Measurements from ENCODE around the gene CRBN.
A peak's percentile ranks its signal among the peaks of the same experiment; 100 is the strongest.

Gene CRBN

GRCh38 chr3:3160826-3161225 lies 18.7 kb downstream of the CRBN start:
- no peak overlapping the region for H3K4me3 Mint-ChIP-seq
- peak overlapping the region; percentile 52 for H3K27ac Mint-ChIP-seq (ENCODE audit: low read depth)

GRCh38 chr3:3157484-3157883 lies 22.0 kb downstream of the CRBN start:
- Mint-ChIP-seq H3K36me3 (ENCODE audit: insufficient read depth) (peaks cover 57% of the 10 kb centered on the region), H3K4me3 (no peak overlapping the region), H3K27me3 (no peaks in the 10 kb centered on the region), H3K27ac (ENCODE audit: low read depth) (no peak overlapping the region), H3K9me3 (no peaks in the 10 kb centered on the region), H3K4me1 (peaks cover 49% of the 10 kb centered on the region)
- no peak for ATAC-seq (replicated peaks; ENCODE audit: extremely low read depth, poor library complexity, severe bottlenecking)
- no peak for DNase-seq (ENCODE audit: low spot score in 2 of 2)

More at GRCh38 chr3:3160826-3161225, 18.7 kb downstream of the CRBN start:
- DNase-seq (ENCODE audit: low spot score in 2 of 2) (no peak), ATAC-seq (replicated peaks; ENCODE audit: extremely low read depth, poor library complexity, severe bottlenecking) (no peak)
- Mint-ChIP-seq H3K36me3 (ENCODE audit: insufficient read depth) (peaks cover 59% of the 10 kb centered on the region), H3K4me1 (peaks cover 51% of the 10 kb centered on the region), H3K9me3 (no peaks in the 10 kb centered on the region), H3K27me3 (no peaks in the 10 kb centered on the region)

DNA sequence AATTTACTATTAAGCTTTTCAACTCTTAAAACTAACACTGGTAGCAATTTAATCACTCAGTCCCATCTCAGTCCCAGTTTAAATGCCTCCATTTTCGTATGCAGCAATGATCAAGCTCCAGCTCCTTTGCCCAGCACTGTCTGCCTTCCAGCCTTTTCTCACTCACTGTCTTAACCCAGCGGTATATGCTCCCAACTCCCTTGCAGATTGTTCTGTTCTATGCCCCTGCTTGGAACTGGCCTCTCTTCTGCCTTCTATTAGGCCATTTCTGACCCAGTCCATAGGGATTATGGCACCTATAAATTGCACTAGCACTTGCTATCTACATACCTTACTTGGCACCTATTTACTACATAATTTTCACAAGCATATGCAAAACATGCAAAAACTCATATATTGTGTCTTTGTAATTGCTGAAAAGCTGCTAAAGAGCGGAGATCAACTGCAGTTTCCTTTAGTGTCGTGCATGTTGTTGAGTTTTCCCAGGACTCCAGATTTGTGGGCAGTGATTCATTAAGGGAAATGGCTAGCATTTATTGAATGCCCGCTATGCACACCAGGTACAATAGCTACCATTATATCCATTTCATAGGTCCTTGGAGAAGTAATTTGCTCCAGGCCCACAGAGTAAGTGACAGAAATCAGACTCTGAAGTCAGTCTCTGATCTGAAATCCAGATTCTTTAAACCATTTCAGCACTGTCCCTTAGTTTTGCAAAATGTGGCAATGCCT lies 24.4 kb downstream of the CRBN start:
- peaks cover 66% of the 10 kb centered on the region for H3K36me3 Mint-ChIP-seq (ENCODE audit: insufficient read depth)
- H3K4me1 Mint-ChIP-seq: peaks cover 36% of the 10 kb centered on the region
- peak overlapping the region; percentile 83 for H3K27ac Mint-ChIP-seq (ENCODE audit: low read depth)
- H3K27me3 Mint-ChIP-seq: no peaks in the 10 kb centered on the region
- ATAC-seq (replicated peaks; ENCODE audit: extremely low read depth, poor library complexity, severe bottlenecking) (no peak), DNase-seq (ENCODE audit: low spot score in 2 of 2) (no peak)
- no peak overlapping the region for H3K4me3 Mint-ChIP-seq
- H3K9me3 Mint-ChIP-seq: no peaks in the 10 kb centered on the region

DNA sequence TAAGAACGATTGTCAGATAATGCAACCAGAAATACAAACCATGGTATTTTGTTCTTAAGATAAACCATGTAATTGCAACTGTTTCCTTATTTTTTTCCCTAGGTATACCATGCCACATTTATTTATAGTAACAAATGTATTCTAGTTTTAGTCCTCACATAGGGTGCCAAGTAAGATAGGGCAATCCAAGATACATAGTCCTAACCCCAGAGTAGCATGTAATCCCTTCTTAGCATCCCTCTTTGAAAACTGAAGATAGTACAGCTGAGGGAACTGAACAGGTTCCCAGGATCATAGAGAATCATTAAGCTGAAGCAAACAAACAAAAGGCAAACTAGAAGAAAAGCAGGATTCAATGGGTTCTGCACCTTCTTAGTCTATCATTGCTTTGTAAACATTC lies 28.0 kb downstream of the CRBN start:
- Mint-ChIP-seq H3K4me1 (peaks cover 16% of the 10 kb centered on the region), H3K9me3 (no peaks in the 10 kb centered on the region), H3K27me3 (no peaks in the 10 kb centered on the region), H3K27ac (ENCODE audit: low read depth) (peak overlapping the region; percentile 83), H3K36me3 (ENCODE audit: insufficient read depth) (peaks cover 71% of the 10 kb centered on the region), H3K4me3 (no peak overlapping the region)
- DNase-seq (ENCODE audit: low spot score in 2 of 2) (no peak), ATAC-seq (replicated peaks; ENCODE audit: extremely low read depth, poor library complexity, severe bottlenecking) (no peak)

DNA sequence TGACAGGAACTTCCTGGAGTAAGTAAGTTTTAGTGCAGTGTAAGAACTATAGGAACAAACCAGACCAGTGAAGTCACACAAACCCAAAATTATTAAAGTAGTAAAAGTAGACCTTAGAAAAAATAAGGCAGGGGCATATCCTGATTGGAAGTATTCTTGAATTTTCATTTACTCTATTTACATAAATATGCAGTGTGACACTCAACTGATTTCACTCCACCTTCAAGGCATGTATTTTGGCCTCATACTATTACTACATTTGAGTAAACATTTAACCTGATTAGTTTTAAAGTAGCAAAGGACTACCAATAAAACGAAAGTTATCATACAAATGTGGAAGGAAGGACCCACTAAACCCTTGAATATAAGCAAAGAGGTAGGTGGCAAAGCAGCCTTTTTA lies 29.9 kb downstream of the CRBN start:
- no peak overlapping the region for H3K27ac Mint-ChIP-seq (ENCODE audit: low read depth)
- no peaks in the 10 kb centered on the region for H3K27me3 Mint-ChIP-seq
- peaks cover 14% of the 10 kb centered on the region for H3K4me1 Mint-ChIP-seq
- H3K4me3 Mint-ChIP-seq: no peak overlapping the region
- DNase-seq (ENCODE audit: low spot score in 2 of 2) (no peak), ATAC-seq (replicated peaks; ENCODE audit: extremely low read depth, poor library complexity, severe bottlenecking) (no peak)
- H3K36me3 Mint-ChIP-seq (ENCODE audit: insufficient read depth): peaks cover 74% of the 10 kb centered on the region
- H3K9me3 Mint-ChIP-seq: no peaks in the 10 kb centered on the region

- DNase-seq (ENCODE audit: low spot score in 2 of 2) (no peak), ATAC-seq (replicated peaks; ENCODE audit: extremely low read depth, poor library complexity, severe bottlenecking) (no peak)
- H3K4me3 Mint-ChIP-seq: no peak overlapping the region
- H3K4me1 Mint-ChIP-seq: peaks cover 14% of the 10 kb centered on the region
- H3K27ac Mint-ChIP-seq (ENCODE audit: low read depth): peak overlapping the region; percentile 60
- H3K27me3 Mint-ChIP-seq: no peaks in the 10 kb centered on the region
- peaks cover 77% of the 10 kb centered on the region for H3K36me3 Mint-ChIP-seq (ENCODE audit: insufficient read depth)
- H3K9me3 Mint-ChIP-seq: no peaks in the 10 kb centered on the region
Observed at GRCh38 chr3:3145831-3146230, 33.7 kb downstream of the CRBN start.

GRCh38 chr3:3141939-3142338 lies 37.6 kb downstream of the CRBN start:
- ATAC-seq (replicated peaks; ENCODE audit: extremely low read depth, poor library complexity, severe bottlenecking) (no peak), DNase-seq (ENCODE audit: low spot score in 2 of 2) (no peak)
- Mint-ChIP-seq H3K9me3 (no peaks in the 10 kb centered on the region), H3K4me1 (peaks cover 40% of the 10 kb centered on the region), H3K4me3 (no peak overlapping the region), H3K27me3 (no peaks in the 10 kb centered on the region), H3K36me3 (ENCODE audit: insufficient read depth) (peaks cover 72% of the 10 kb centered on the region), H3K27ac (ENCODE audit: low read depth) (peak overlapping the region; percentile 0)

GRCh38 chr3:3137526-3137925 lies 42.0 kb downstream of the CRBN start:
- no peak for DNase-seq (ENCODE audit: low spot score in 2 of 2)
- peaks cover 39% of the 10 kb centered on the region for H3K36me3 Mint-ChIP-seq (ENCODE audit: insufficient read depth)
- H3K27ac Mint-ChIP-seq (ENCODE audit: low read depth): peak overlapping the region; percentile 73
- ATAC-seq (replicated peaks; ENCODE audit: extremely low read depth, poor library complexity, severe bottlenecking): no peak
- H3K4me3 Mint-ChIP-seq: no peak overlapping the region
- no peaks in the 10 kb centered on the region for H3K27me3 Mint-ChIP-seq
- H3K4me1 Mint-ChIP-seq: peaks cover 43% of the 10 kb centered on the region
- no peaks in the 10 kb centered on the region for H3K9me3 Mint-ChIP-seq

DNA sequence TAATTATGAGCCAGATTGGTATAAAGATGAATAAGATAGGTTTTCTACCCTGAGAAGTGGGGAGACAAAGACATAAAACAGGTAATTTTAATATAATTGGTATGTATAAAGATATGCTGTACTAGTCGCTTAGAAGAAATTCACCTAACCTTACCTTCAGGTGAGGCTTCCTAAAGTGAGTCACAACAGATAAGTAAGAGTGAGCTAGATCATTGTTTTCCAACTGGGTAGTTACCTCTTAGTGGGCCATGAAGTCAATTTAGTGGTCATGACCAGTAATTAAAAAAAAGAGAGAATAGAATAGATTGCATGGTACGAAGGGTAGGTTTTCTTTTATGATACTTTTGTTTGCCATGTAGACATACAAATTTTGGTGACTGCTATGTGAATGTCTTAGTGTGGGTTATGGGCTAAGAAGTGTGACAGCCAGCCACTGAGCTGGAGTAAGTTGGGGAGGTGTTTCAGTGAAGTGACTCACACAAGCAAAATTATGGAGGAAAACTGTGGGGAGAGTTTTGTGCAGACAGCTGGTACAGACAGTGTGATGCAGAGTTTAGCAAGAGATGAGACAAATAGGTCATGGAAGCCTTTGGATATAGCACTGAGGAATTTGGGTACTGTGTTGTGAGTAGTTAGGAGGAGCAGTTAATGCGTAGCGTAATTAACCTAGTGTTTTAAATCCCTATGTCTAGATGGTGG lies 44.6 kb downstream of the CRBN start:
- H3K4me1 Mint-ChIP-seq: peaks cover 43% of the 10 kb centered on the region
- H3K4me3 Mint-ChIP-seq: no peak overlapping the region
- ATAC-seq (replicated peaks; ENCODE audit: extremely low read depth, poor library complexity, severe bottlenecking): no peak
- H3K9me3 Mint-ChIP-seq: no peaks in the 10 kb centered on the region
- peaks cover 30% of the 10 kb centered on the region for H3K36me3 Mint-ChIP-seq (ENCODE audit: insufficient read depth)
- DNase-seq (ENCODE audit: low spot score in 2 of 2): no peak
- no peaks in the 10 kb centered on the region for H3K27me3 Mint-ChIP-seq
- H3K27ac Mint-ChIP-seq (ENCODE audit: low read depth): peak overlapping the region; percentile 53

DNA sequence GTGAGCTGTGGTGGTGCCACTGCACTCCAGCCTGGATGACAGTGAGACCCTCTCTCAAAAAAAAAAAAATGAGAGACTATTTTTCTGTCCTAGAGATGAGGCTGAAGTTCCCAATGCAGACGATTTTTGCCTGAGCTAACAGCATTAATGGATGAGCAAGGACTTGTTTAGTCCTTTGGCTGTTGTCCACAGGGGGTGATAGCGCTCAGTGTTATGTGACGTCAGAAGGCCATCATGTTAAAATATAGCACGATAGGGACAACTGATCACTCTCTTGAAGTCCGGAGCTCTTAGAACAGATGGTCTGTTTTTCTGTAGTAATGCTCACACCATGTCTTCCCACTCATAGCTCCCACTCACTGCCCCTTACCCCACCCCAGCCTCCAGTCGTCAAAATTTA lies 46.0 kb downstream of the CRBN start:
- Mint-ChIP-seq H3K4me1 (peaks cover 44% of the 10 kb centered on the region), H3K27me3 (no peaks in the 10 kb centered on the region), H3K36me3 (ENCODE audit: insufficient read depth) (peaks cover 21% of the 10 kb centered on the region), H3K27ac (ENCODE audit: low read depth) (no peak overlapping the region), H3K9me3 (no peaks in the 10 kb centered on the region), H3K4me3 (no peak overlapping the region)
- DNase-seq (ENCODE audit: low spot score in 2 of 2): no peak
- no peak for ATAC-seq (replicated peaks; ENCODE audit: extremely low read depth, poor library complexity, severe bottlenecking)

GRCh38 chr3:3129579-3129978 lies 49.9 kb downstream of the CRBN start:
- Mint-ChIP-seq H3K4me1 (peaks cover 34% of the 10 kb centered on the region), H3K27ac (ENCODE audit: low read depth) (no peak overlapping the region), H3K27me3 (no peaks in the 10 kb centered on the region), H3K36me3 (ENCODE audit: insufficient read depth) (peaks cover 36% of the 10 kb centered on the region), H3K4me3 (peak overlapping the region; percentile 13), H3K9me3 (no peaks in the 10 kb centered on the region)
- ATAC-seq (replicated peaks; ENCODE audit: extremely low read depth, poor library complexity, severe bottlenecking) (no peak), DNase-seq (ENCODE audit: low spot score in 2 of 2) (no peak)

DNA sequence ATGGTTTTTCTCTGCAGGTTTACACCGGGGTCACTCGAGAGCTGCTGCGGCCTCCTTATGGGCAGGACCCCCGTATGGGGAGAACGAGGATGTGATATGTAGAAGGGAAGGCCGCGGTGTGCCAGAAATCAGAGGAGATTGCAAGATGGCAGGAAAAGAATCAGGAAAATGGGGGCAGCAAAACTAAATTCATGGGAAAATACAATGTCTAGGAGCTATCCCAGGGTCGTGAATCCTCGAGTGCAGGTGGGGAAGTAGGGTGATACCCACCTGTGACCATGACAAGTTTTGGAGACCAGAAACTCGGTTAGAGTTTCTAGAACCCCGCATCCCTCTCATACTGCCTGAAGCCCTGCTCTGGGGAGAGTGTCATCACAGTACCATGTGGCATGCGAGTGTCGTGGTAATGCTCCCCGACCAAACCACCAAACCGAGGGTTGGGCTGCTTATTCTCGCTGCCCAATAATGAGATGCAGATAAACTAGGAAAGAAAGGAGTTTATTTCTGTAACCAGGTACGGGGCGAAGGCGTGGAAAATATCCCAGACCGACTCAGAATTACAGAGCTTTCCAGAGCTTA lies 52.0 kb downstream of the CRBN start:
- H3K36me3 Mint-ChIP-seq (ENCODE audit: insufficient read depth): peaks cover 36% of the 10 kb centered on the region
- ATAC-seq (replicated peaks; ENCODE audit: extremely low read depth, poor library complexity, severe bottlenecking): peak; percentile 44

More for the DNA sequence above, 52.0 kb downstream of the CRBN start:
- peak; percentile 26 to 38 for DNase-seq (ENCODE audit: low spot score in 2 of 2)
- Mint-ChIP-seq H3K27me3 (no peaks in the 10 kb centered on the region), H3K4me3 (peak overlapping the region; percentile 97), H3K27ac (ENCODE audit: low read depth) (peak overlapping the region; percentile 99), H3K4me1 (peaks cover 34% of the 10 kb centered on the region), H3K9me3 (no peaks in the 10 kb centered on the region)

Measured in central memory CD8-positive, alpha-beta T cell (primary cell).